ENCODE data around the gene CCL14. TPM values are rescaled to one million over a fixed set of nuclear protein-coding genes. Genes with fewer than 3 reads are reported as not detected.

CCL14 gene
- total and polyA plus RNA-seq, 9 of the 15 experiments (the other 6 are each of a cell fraction or from before 2014, with no cell fraction given), result not detected

DNA sequence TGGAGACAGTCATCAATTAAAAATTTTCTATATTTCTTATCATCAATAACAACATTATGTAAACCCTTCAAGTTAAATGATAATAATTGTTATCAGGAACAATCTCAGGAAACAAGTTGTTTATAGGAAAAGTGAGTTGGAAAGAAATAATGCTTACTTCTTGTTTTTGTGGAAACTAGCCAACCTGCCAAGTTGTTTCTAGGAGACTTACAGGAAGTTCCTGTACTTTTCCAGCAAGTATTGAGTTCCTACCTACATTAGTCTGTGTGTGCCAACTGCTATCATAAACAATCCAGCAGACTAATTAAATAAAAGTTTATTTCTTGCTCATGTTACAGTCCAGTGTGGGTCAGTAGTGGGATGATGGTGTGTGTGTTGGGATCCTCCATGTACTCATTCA is 1.6 kb upstream of the CCL14 start (continued):
- TF ChIP-seq, protein P1, sequence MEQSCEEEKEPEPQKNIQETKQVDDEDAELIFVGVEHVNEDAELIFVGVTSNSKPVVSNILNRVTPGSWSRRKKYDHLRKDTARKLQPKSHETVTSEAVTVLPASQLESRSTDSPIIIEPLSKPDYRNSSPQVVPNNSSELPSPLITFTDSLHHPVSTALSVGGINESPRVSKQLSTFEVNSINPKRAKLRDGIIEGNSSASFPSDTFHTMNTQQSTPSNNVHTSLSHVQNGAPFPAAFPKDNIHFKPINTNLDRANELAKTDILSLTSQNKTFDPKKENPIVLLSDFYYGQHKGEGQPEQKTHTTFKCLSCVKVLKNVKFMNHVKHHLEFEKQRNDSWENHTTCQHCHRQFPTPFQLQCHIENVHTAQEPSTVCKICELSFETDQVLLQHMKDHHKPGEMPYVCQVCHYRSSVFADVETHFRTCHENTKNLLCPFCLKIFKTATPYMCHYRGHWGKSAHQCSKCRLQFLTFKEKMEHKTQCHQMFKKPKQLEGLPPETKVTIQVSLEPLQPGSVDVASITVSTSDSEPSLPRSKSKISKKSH (CRISPR knock-in tag; IDR thresholded peaks at IDR 0.05), result no peak
- TF ChIP-seq U2AF2 (optimal IDR thresholded peaks at IDR 0.05; ENCODE audit: low read depth, low read length) (no peak), HNRNPH1 (optimal IDR thresholded peaks at IDR 0.05; ENCODE audit: low read depth, low read length) (no peak), ZNF274 (IDR thresholded peaks at IDR 0.05; ENCODE audit: borderline replicate concordance, low read depth, low read length) (no peak), HDGF (IDR thresholded peaks at IDR 0.05) (no peak), KLF13 (tag; IDR thresholded peaks at IDR 0.05; ENCODE audit: borderline replicate concordance, low read depth) (no peak), FOXJ3 (CRISPR knock-in tag; IDR thresholded peaks at IDR 0.05) (no peak), ETV5 (CRISPR knock-in tag; IDR thresholded peaks at IDR 0.05; ENCODE audit: low read depth) (no peak)
- TF ChIP-seq, protein P2, sequence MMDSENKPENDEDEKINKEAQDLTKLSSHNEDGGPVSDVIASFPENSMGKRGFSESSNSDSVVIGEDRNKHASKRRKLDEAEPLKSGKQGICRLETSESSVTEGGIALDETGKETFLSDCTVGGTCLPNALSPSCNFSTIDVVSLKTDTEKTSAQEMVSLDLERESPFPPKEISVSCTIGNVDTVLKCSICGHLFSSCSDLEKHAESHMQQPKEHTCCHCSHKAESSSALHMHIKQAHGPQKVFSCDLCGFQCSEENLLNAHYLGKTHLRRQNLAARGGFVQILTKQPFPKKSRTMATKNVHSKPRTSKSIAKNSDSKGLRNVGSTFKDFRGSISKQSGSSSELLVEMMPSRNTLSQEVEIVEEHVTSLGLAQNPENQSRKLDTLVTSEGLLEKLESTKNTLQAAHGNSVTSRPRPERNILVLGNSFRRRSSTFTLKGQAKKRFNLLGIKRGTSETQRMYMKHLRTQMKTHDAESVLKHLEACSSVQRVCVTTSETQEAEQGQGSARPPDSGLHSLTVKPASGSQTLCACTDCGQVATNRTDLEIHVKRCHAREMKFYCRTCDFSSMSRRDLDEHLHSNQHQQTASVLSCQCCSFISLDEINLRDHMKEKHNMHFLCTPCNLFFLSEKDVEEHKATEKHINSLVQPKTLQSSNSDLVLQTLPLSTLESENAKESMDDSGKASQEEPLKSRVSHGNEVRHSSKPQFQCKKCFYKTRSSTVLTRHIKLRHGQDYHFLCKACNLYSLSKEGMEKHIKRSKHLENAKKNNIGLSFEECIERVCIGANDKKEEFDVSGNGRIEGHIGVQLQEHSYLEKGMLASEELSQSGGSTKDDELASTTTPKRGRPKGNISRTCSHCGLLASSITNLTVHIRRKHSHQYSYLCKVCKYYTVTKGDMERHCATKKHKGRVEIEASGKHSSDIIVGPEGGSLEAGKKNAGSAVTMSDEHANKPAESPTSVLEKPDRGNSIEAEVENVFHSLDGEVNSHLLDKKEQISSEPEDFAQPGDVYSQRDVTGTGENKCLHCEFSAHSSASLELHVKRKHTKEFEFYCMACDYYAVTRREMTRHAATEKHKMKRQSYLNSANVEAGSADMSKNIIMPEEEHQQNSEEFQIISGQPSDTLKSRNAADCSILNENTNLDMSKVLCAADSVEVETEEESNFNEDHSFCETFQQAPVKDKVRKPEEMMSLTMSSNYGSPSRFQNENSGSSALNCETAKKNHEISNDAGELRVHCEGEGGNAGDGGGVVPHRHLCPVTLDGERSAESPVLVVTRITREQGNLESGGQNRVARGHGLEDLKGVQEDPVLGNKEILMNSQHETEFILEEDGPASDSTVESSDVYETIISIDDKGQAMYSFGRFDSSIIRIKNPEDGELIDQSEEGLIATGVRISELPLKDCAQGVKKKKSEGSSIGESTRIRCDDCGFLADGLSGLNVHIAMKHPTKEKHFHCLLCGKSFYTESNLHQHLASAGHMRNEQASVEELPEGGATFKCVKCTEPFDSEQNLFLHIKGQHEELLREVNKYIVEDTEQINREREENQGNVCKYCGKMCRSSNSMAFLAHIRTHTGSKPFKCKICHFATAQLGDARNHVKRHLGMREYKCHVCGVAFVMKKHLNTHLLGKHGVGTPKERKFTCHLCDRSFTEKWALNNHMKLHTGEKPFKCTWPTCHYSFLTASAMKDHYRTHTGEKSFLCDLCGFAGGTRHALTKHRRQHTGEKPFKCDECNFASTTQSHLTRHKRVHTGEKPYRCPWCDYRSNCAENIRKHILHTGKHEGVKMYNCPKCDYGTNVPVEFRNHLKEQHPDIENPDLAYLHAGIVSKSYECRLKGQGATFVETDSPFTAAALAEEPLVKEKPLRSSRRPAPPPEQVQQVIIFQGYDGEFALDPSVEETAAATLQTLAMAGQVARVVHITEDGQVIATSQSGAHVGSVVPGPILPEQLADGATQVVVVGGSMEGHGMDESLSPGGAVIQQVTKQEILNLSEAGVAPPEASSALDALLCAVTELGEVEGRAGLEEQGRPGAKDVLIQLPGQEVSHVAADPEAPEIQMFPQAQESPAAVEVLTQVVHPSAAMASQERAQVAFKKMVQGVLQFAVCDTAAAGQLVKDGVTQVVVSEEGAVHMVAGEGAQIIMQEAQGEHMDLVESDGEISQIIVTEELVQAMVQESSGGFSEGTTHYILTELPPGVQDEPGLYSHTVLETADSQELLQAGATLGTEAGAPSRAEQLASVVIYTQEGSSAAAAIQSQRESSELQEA (IDR thresholded peaks at IDR 0.05; ENCODE audit: low read depth), result no peak
- TF ChIP-seq, protein P3, sequence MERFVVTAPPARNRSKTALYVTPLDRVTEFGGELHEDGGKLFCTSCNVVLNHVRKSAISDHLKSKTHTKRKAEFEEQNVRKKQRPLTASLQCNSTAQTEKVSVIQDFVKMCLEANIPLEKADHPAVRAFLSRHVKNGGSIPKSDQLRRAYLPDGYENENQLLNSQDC (CRISPR knock-in tag; IDR thresholded peaks at IDR 0.05), result no peak
- TF ChIP-seq, protein P4, sequence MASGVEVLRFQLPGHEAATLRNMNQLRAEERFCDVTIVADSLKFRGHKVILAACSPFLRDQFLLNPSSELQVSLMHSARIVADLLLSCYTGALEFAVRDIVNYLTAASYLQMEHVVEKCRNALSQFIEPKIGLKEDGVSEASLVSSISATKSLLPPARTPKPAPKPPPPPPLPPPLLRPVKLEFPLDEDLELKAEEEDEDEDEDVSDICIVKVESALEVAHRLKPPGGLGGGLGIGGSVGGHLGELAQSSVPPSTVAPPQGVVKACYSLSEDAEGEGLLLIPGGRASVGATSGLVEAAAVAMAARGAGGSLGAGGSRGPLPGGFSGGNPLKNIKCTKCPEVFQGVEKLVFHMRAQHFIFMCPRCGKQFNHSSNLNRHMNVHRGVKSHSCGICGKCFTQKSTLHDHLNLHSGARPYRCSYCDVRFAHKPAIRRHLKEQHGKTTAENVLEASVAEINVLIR (CRISPR knock-in tag; IDR thresholded peaks at IDR 0.05), result no peak

All from K562 (cell line).